H4 (cell line): ENCODE results near the gene VAV2. TPM values are rescaled to one million over a fixed set of nuclear protein-coding genes. Genes with fewer than 3 reads are reported as not detected.

Experiments used
- DNase-seq: peaks from one replicate; pipeline ENCODE4 v3.0.0-alpha.2; 2015; ENCODE audit warnings: low spot score
- total RNA-seq: library from RNA; depleted of rRNA; stranded (reverse); fragments of >200 nt; shearing (Covaris generic); gene quantifications from 2 replicates; pipeline ENCODE4 v1.2.3, GENCODE V29; 2014

Gene VAV2
- total RNA-seq, 1 experiment from 2014 or later: 4.5 TPM

DNA sequence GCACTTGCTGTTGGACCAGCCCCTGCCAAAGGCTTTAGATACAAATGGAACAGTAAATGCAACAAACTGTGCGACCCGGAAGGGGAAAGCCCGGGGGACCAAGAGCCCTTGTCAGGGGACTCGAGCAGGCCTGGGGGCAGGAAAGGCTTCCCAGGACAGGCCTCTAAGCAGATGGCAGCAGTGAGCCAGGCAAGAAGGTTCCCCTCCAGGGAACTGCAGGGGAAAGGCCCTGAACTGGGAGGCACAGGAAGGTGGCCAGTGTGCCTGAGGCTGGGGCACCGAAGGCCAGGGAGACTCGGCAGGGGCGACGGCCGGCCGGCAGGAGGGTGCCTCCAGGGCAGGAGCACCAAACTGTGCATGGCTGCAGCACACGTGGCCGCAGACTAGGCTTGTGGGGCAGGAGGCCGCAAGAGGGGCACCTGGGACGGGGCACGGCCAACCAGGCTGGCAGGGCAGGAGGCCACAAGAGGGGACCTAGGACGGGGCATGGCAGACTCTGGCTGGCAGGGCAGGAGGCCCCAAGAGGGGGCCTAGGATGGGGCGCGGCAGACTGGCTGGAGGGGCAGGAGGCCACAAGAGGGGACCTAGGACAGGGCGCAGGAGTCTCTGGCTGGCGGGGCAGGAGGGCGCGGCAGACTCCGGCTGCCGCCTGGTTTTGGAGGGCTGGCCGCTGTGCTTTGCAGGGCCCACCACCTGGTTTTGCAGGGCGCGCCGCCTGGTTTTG is 10.0 kb downstream of the VAV2 start:
- no peak for DNase-seq

DNA sequence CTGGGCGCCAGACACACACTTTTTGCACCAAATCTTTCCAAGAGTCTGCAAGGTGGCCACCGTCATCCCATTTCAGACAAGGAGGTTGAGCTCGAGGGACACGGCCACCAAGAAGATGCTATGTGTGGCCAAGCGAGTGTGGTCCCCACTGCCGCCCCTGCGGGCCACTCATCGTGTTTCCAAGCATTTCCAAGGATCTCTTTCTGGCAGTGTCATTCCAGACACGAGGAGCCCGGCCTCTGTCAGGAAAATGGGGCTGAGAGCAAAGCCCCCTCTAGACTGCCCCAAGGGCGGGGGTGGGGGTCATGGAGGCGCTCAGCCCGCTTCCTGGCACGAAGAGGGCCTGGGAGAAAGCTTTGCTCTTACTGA is 10.6 kb downstream of the VAV2 start:
- DNase-seq: no peak

DNA sequence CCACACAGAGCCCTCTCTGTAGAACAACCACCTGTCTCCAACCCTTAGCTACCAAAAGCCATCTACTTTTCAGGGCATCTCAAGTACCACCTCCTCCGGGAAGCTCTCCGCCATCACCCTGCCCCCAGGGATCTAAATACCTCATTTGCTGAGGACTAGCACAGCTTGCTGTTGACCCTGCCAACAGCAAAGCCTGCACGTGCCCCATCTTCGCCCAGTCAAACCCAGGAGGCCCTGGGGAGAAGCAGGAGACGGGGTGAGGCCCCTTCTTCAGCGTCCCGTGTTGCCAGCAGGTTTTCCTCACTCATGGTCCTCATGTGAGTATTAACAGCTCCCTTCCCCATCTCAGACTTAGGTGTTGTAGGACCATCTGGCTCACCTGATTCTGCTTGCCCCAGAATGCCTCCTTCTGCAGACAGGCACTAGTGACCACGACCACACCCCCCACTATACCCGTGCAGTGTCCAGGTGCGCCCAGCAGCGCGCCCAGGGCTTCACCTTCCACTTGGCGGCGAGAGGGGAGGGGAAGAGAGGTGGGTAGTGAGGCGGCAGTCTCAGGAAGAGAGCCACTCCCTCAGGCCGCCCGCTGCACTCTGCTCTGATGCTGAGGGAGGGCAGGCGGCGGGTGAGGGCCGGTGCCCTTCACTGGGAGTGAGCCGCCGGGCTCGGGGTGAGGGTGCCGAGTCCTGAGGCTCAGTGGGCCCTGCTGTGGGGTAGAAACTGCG is 11.1 kb downstream of the VAV2 start:
- no peak for DNase-seq

- no peak for DNase-seq
These were observed 11.9 kb downstream of the VAV2 start for GRCh38 chr9:133979921-133980863.

- DNase-seq: no peak
These were observed 12.7 kb downstream of the VAV2 start for GRCh38 chr9:133979273-133979920.

DNA sequence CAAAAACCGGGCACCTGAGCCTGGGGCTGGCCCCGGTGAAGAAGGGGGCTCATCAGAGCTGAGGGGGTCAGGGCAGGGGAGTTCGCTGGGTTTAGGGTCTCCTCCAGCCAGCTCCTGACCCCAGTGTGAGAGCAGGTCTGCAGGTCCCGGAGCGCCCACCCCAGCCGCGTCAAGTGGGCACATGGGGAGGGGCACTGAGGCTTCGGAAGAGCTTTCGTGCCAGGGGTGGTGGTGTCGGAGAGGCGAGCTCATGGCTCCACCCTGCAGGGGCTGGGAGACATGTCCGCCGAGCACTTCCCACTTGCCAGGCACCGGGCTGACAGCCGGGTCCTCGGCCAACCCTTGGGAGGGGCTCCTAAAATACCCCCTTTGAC is 13.2 kb downstream of the VAV2 start:
- DNase-seq: no peak

- no peak for DNase-seq
These were observed 13.8 kb downstream of the VAV2 start for GRCh38 chr9:133978226-133978898.

DNA sequence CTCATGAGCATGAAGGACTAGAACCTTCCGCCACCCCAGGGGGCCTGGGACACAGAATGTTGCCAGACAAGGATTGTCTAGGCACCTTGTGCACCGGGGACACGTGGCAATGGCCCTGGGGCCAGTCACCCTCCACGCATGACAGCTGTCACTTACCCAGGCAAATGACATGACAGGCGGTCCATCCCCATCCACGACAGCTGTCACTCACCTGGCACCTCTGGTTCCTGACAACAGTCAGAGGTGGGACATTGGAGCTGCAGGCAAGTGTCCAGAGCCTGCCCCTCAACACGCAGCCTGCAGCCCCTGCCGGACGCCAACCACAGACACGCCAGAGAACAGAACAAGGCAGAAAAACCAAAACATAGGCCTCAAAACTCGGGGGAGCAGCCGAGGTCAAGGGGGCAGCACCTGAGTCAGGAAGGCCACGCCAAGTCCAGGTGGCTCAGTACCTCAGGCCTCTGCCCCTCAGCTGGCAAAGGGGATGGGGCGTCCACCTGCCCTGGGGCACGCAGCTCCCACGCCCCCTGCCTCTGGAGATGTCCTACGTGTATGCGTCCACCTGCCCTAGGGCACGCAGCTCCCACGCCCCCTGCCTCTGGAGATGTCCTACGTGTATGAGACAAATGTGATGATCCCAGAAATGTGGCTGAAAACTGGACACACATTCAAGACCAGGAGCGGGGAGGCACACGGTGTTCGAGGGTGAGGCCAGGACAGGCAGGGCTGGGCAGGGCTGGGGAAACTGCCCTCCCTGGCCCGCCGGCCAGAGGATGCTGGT is 14.5 kb downstream of the VAV2 start:
- no peak for DNase-seq

DNA sequence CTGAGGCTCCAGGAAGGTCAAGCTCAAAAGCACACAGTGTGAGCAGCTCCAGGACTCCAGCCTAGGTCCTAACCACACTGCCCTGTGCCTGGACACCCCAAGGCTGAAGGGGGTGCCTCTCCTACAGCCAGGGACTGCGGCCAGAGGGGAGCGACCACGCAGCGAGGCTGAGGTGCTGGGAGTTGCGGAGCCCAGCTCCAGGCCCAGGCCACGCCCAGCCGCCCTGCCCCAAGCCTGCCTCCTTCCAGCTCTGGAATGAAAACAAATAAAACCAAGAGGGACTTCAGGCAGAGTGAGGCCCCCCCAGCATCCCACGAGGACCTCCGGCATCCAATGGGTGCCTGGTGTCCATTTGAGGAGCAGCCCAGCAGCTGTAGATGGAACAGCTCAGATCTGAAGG is 15.2 kb downstream of the VAV2 start:
- DNase-seq: no peak

GRCh38 chr9:133976191-133976861 is 15.8 kb downstream of the VAV2 start:
- no peak for DNase-seq

GRCh38 chr9:133975511-133975910 is 16.6 kb downstream of the VAV2 start:
- DNase-seq: no peak

DNA sequence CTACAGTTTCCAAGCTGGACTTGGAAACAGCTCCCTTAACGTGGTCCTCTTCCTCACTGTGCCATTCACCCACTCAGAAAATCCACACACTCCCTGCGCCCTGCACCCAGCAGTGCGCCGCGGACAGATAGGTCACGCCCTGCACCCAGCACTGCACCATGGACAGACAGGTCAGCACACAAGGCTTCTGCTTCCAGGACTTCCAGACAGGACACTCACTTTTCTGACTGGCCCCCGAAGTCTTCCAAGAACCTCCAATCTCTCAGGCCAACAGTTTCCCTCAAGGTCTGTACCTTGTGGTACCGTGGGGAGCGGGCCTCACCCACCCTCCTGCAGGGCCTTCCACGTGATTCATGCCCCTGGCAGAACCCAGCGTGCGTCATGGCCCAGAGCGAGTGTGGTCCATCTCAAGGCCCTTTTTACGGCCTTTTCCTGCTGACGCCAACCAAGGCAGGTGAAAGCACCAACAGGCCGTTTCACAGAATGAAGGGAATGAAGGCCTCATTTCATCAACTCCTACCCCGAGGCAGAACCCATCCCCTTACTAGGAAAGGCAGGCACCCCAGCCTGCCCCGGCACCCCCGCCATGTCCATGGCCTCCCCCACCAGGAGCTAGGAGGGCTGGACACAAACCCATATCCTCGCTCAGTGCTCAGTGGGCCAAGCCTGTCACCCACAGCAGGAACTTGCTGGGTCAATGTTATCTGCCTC is 17.3 kb downstream of the VAV2 start:
- no peak for DNase-seq

GRCh38 chr9:133973791-133974630 is 18.1 kb downstream of the VAV2 start:
- no peak for DNase-seq

- DNase-seq: no peak
These were observed 18.9 kb downstream of the VAV2 start for GRCh38 chr9:133973111-133973790.

DNA sequence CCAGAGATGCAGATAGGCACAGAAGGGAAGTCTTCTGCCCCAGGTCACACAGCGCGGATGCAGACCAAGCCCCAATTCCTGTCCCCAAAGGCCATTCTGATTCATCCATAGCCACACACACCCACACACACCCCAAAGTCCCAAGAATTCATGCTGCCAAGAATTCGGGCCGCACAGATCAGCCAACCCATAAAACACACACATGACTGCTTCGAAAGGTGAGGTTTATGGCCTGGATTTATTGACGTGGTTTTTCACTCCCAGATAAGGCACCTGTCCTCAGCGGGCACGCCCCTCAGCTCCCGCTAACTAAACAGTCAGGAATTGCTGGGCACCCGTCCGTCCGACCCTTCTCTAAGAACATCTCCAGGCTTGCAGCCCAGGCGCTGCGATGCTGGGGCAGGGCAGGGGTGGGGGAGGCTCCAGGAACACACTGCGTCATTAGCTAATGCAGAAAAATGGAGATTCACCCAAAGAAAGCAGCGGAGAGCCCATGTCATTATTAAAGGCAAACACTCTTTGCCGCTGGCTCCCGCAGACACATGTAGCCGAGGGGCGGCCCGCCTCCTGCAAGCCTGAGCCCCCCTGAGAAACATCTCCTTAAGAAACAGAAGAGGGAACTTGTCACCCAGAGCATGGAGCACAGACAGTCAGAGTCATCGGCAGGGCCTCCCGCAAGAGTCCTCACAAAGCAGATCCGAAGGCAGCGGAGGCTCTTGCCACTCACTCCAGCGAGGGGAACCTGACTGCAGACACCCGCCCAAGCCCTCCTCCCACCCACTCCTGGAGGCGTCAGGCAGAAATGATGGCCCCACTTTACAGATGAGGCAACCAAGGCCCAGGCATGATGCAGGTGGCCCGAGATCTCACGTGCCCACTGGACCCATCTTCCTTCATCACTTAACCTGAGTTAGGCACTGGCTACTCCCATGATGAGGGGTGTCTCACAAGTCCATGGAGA is 19.9 kb downstream of the VAV2 start:
- DNase-seq: no peak

DNA sequence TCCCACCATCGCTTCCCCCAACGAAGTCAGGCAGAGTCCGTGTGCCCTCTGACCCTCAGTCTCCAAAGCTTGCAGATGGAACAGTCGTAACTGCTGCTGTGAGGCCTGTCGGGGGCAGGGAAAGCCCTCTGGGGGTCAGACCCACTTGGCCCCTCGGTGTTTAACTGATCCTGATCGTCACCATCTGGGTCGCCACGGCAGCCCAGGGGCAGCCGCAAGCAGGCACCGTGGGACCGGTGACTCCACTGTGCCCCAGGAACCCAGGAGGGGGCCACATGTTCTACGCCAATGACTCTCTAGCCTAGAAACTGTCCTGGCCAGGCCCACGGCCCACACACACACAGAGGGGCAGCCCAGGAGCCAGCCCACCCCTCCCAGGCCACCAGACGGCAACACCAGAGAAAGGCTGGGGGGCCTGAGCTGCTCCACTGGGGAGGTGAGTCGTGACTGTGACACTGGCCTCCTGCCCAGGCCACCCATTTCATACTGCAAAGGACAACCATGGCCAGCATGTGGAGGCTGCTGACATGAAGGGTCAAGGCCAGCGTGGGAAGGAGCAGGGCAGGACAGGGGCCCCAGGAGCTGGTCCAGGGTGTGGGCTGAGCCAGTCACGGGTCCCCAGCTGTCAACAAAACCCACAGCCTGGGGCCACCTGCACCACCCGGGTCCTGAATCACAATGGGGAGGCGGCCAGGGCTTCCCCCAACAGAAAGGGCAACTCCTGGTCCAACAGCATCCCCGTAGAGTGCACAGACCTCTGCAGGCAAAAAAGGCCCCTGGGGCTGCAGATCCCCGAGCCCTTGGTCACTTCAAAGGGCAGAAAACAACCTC is 20.8 kb downstream of the VAV2 start:
- no peak for DNase-seq
